Vagina (tissue), 2 donors: ENCODE data around the gene PIWIL1.

ENCODE experiments used
- POLR2A ChIP-seq, 2 donors: fragments of 450-650 bp; IDR thresholded peaks; one replicate each; pipeline ENCODE4 v1.6.1; 2017; ENCODE audit warnings: antibody characterized with exemption in 2 of 2, mild to moderate bottlenecking in 2 of 2, moderate library complexity in 2 of 2
- POLR2AphosphoS5 ChIP-seq, 2 donors: sonication (generic); formaldehyde crosslinking; IDR thresholded peaks; one replicate each; pipeline ENCODE4 v1.9.0; 2017; ENCODE audit warnings: antibody characterized with exemption in 2 of 2, mild to moderate bottlenecking in 2 of 2, low read depth in 1 of 2; ENCODE audit not compliant: insufficient read depth in 1 of 2
- TF ChIP-seq, protein P1 (sequence below), 3 experiments: fragments of 450-650 bp in 2 of 3; fragments of 200-600 bp in 1 of 3; sonication (generic) in 1 of 3; IDR thresholded peaks; one replicate each; pipeline ENCODE4 v1.5.1; 2017 to 2019; ENCODE audit warnings: antibody characterized with exemption in 3 of 3, mild to moderate bottlenecking in 2 of 3, moderate library complexity in 2 of 3

DNA sequence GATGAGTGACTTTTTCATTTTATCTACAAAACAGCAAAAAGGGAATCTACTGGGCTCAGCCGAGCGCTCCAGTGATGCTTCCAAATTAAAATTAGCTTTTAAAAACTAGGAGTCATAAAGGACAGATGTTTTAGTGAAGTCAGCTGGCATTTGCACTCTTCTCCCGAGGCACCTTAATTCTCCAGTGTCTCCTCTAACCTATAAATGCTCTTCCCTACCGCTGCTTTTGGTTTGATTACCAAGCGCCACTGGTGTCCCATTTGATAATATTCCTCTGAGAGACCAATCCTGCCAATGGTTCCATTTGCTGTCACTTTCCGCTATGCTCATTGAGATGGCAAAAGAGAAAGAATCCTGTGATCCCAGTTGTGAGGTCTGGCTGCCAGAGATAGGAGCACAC, 29.3 kb upstream of the PIWIL1 start:
- TF ChIP-seq, protein P1, sequence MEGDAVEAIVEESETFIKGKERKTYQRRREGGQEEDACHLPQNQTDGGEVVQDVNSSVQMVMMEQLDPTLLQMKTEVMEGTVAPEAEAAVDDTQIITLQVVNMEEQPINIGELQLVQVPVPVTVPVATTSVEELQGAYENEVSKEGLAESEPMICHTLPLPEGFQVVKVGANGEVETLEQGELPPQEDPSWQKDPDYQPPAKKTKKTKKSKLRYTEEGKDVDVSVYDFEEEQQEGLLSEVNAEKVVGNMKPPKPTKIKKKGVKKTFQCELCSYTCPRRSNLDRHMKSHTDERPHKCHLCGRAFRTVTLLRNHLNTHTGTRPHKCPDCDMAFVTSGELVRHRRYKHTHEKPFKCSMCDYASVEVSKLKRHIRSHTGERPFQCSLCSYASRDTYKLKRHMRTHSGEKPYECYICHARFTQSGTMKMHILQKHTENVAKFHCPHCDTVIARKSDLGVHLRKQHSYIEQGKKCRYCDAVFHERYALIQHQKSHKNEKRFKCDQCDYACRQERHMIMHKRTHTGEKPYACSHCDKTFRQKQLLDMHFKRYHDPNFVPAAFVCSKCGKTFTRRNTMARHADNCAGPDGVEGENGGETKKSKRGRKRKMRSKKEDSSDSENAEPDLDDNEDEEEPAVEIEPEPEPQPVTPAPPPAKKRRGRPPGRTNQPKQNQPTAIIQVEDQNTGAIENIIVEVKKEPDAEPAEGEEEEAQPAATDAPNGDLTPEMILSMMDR (IDR thresholded peaks at IDR 0.05), result no peak
- TF ChIP-seq POLR2A (IDR thresholded peaks at IDR 0.05) (no peak), POLR2AphosphoS5 (IDR thresholded peaks at IDR 0.05; ENCODE audit: insufficient read depth in 1 of 2, low read depth in 1 of 2) (no peak)
